ENCODE results near the gene CA12.
"Not testable (repeated sequence)": the region's sequence is repeated elsewhere in the genome, so short reads cannot be mapped to it uniquely, and the experiment has no call there.

Gene CA12

DNA sequence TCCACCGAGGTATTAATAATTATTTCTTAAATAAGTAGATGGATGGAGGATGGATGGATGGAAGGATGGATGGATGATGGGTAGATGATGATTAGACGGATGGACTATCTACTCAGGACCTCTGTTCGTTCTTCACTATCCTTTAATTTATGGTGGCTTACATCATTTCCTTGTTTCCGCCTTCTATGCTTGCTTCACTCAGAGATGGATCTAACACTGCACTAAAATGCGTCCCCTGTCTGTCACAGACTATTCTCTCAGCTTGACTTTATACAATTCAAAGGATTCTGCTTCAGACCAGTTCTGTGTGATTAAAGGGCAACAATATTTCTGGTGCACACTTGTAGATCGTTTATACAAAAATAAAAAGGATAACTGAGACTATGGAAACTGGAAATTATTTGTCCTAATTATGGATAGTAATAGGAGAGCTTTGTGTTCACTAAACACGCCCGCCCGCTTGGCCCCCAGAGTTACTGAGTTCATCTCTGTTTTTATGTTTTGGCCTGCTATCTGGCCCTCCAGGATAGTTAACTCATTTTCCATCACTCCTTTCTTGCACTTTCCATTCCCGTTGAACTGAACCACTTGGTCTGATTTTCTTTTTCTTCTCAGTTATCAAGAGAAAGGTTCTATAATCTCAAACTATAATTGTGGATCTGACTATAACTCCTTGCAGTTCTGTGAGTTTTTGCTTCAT lies 41.4 kb upstream of the CA12 start:
- Mint-ChIP-seq H3K36me3 (ENCODE audit: low read depth) (peaks cover 11% of the 10 kb centered on the region), H3K27me3 (ENCODE audit: low read depth, poor library complexity) (peaks cover 1% of the 10 kb centered on the region), H3K4me1 (peaks cover 2% of the 10 kb centered on the region), H3K4me3 (no peak overlapping the region), H3K9me3 (peaks cover 22% of the 10 kb centered on the region), H3K27ac (no peak overlapping the region)
- TF ChIP-seq, protein P1, sequence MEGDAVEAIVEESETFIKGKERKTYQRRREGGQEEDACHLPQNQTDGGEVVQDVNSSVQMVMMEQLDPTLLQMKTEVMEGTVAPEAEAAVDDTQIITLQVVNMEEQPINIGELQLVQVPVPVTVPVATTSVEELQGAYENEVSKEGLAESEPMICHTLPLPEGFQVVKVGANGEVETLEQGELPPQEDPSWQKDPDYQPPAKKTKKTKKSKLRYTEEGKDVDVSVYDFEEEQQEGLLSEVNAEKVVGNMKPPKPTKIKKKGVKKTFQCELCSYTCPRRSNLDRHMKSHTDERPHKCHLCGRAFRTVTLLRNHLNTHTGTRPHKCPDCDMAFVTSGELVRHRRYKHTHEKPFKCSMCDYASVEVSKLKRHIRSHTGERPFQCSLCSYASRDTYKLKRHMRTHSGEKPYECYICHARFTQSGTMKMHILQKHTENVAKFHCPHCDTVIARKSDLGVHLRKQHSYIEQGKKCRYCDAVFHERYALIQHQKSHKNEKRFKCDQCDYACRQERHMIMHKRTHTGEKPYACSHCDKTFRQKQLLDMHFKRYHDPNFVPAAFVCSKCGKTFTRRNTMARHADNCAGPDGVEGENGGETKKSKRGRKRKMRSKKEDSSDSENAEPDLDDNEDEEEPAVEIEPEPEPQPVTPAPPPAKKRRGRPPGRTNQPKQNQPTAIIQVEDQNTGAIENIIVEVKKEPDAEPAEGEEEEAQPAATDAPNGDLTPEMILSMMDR (IDR thresholded peaks at IDR 0.05): no peak
- DNase-seq: no peak

DNA sequence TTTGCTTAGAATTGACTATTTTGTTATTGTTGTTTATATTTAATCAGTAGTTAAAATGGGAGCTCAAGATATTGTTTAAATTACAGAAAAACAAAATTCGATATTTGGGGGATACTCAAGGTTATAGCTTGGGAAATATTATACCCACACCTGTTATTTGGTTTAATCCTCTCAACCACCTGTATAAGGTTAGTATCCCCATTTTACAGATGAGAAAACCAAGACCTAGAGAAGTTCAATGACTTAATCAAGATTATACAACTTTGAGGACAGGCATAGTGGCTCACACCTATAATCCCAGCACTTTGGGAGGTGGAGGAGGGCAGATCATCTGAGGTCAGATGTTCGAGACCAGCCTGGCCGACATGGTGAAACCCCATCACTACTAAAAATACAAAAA lies 39.8 kb upstream of the CA12 start:
- peaks cover 13% of the 10 kb centered on the region for H3K9me3 Mint-ChIP-seq
- peaks cover 7% of the 10 kb centered on the region for H3K36me3 Mint-ChIP-seq (ENCODE audit: low read depth)
- peaks cover 9% of the 10 kb centered on the region for H3K4me1 Mint-ChIP-seq
- no peak overlapping the region for H3K4me3 Mint-ChIP-seq
- TF ChIP-seq, protein P1 (IDR thresholded peaks at IDR 0.05): no peak
- H3K27me3 Mint-ChIP-seq (ENCODE audit: low read depth, poor library complexity): peaks cover under 1% of the 10 kb centered on the region
- DNase-seq: no peak
- no peak overlapping the region for H3K27ac Mint-ChIP-seq

DNA sequence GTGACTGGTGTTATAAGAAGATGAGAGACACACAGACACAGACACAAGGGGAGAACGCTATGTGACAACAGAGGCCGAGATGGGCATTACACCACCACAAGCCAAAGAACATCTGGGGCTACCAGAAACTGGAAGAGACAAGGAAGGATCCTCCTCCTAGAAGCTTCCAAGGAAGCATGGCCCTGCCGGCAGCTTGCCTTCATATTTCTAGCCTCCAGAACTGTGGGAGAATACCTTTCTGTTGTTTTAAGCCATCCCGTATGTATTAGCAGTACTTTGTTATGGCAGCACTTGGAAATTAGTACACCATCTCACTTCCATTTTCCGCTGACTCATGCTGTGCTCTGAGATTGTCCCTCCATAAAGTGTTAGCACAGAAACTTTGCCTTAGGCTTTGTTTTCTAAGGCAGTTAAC lies 38.7 kb upstream of the CA12 start:
- Mint-ChIP-seq H3K9me3 (peaks cover 6% of the 10 kb centered on the region), H3K27ac (no peak overlapping the region), H3K4me1 (peaks cover 12% of the 10 kb centered on the region), H3K4me3 (no peak overlapping the region), H3K27me3 (ENCODE audit: low read depth, poor library complexity) (peaks cover 3% of the 10 kb centered on the region), H3K36me3 (ENCODE audit: low read depth) (no peaks in the 10 kb centered on the region)
- DNase-seq: no peak
- TF ChIP-seq, protein P1 (IDR thresholded peaks at IDR 0.05): no peak

DNA sequence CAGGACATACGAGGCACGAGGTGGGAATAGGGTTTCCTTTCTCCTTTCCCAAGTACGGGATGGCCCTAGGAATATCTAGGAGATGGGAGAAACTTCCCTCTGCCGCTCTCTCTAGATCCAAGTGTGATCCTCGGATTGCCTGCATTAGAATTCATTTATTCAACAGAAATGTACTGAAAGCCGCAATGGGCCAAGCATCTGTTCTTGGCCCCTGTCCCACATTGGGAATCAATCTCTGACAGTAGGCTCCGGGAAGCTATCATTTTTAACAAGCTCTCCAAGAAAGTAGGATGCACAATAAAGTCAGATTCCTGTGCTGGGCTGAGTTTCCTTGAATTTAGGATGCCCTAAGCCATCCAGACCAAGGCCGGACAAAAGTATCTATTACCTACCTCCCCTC lies 37.2 kb upstream of the CA12 start:
- no peaks in the 10 kb centered on the region for H3K36me3 Mint-ChIP-seq (ENCODE audit: low read depth)
- no peak for DNase-seq
- H3K9me3 Mint-ChIP-seq: peaks cover 4% of the 10 kb centered on the region
- H3K27me3 Mint-ChIP-seq (ENCODE audit: low read depth, poor library complexity): peaks cover 3% of the 10 kb centered on the region
- H3K4me1 Mint-ChIP-seq: peaks cover 12% of the 10 kb centered on the region
- H3K4me3 Mint-ChIP-seq: no peak overlapping the region
- TF ChIP-seq, protein P1 (IDR thresholded peaks at IDR 0.05): no peak
- H3K27ac Mint-ChIP-seq: no peak overlapping the region

DNA sequence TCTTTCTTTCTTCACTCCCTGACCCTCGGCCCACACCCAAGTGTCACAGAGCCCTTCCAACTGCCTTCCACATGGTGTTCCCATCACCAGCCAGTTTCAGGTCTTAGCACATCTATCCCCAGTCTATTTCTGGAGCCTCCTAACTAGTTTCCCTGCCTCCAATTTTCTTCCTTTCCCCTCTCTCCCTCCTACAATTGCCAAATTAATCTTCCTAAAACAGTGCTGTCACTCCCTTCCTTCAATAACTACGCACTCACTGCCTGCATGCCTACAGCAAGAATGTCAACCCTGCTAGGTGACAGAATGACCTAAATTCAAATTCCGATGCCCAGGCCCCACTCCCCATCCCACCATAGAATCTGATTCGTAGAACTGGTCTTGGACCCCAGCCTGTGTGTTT lies 36.1 kb upstream of the CA12 start:
- Mint-ChIP-seq H3K27ac (no peak overlapping the region), H3K4me1 (peaks cover 12% of the 10 kb centered on the region), H3K27me3 (ENCODE audit: low read depth, poor library complexity) (peaks cover 6% of the 10 kb centered on the region), H3K9me3 (peaks cover 4% of the 10 kb centered on the region), H3K4me3 (no peak overlapping the region), H3K36me3 (ENCODE audit: low read depth) (no peaks in the 10 kb centered on the region)
- TF ChIP-seq, protein P1 (IDR thresholded peaks at IDR 0.05): no peak
- no peak for DNase-seq

DNA sequence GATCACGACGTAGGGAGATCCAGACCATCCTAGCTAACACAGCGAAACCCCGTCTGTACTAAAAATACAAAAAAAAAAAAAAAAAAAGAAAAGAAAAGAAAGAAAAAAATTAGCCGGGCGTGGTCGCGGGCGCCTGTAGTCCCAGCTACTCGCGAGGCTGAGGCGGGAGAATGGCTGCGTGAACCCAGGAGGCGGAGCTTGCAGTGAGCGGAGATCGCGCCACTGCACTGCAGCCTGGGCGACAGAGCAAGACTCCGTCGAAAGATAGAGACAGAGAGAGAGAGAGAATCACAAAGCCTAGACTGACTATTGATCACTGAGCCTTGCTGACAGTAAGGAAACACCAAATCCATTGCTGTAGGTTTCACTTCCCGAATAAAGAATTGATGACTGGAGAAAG lies 35.6 kb upstream of the CA12 start:
- H3K4me3 Mint-ChIP-seq; DNase-seq; H3K27me3 Mint-ChIP-seq (ENCODE audit: low read depth, poor library complexity); H3K27ac Mint-ChIP-seq; H3K9me3 Mint-ChIP-seq; H3K36me3 Mint-ChIP-seq (ENCODE audit: low read depth): not testable (repeated sequence)
- peaks cover 12% of the 10 kb centered on the region for H3K4me1 Mint-ChIP-seq
